GM12878 (cell line): ENCODE data around the gene GNPTG. TPM values are rescaled to one million over a fixed set of nuclear protein-coding genes. Genes with fewer than 3 reads are reported as not detected.

Source experiments
- ATF7 ChIP-seq: fragments of 450-650 bp; IDR thresholded peaks from 2 replicates; pipeline ENCODE4 v1.6.1; 2016; ENCODE audit warnings: low read depth, mild to moderate bottlenecking
- BHLHE40 ChIP-seq, 2 experiments: fragments of 450-650 bp in 1 of 2; IDR thresholded peaks; 2 replicates each; pipeline ENCODE4 v1.6.1; 2011 to 2017; ENCODE audit warnings: low read depth in 2 of 2, borderline replicate concordance in 1 of 2, improper control_type of control experiment in 1 of 2, low read length in 1 of 2, mild to moderate bottlenecking in 1 of 2
- CHD4 ChIP-seq: fragments of 200-600 bp; sonication (generic); IDR thresholded peaks from 2 replicates; pipeline ENCODE4 v1.6.1; 2016; ENCODE audit warnings: mild to moderate bottlenecking
- CTCF ChIP-seq, 3 experiments: IDR thresholded peaks in 2 of 3; conservative IDR thresholded peaks in 1 of 3; 2 replicates each; pipeline ENCODE4 v1.5.1; 2011; ENCODE audit warnings: low read depth in 3 of 3, low read length in 3 of 3, mild to moderate bottlenecking in 3 of 3, control low read depth in 2 of 3, moderate library complexity in 2 of 3, inconsistent platforms in 1 of 3, mixed read lengths in 1 of 3; ENCODE audit not compliant: control insufficient read depth in 2 of 3, insufficient read depth in 1 of 3; ENCODE audit errors: extremely low read depth in 1 of 3
- ELK1 ChIP-seq: IDR thresholded peaks from 2 replicates; pipeline ENCODE4 v1.6.1; 2012; ENCODE audit warnings: low read depth, low read length, improper control_type of control experiment
- FOS ChIP-seq: IDR thresholded peaks from 3 replicates; pipeline ENCODE4 v1.6.1; 2011; ENCODE audit warnings: borderline replicate concordance; ENCODE audit not compliant: insufficient read length; ENCODE audit errors: extremely low read depth
- GABPA ChIP-seq: IDR thresholded peaks from 2 replicates; pipeline ENCODE4 v1.6.1; 2014; ENCODE audit warnings: antibody characterized with exemption, low read depth, mild to moderate bottlenecking, inconsistent platforms
- HDAC2 ChIP-seq: fragments of 200-600 bp; sonication (generic); IDR thresholded peaks from 2 replicates; pipeline ENCODE4 v1.6.1; 2017
- IKZF2 ChIP-seq, 2 experiments: fragments of 450-650 bp; IDR thresholded peaks; 2 replicates each; pipeline ENCODE4 v1.6.1; 2017; ENCODE audit warnings: mild to moderate bottlenecking in 2 of 2, moderate library complexity in 2 of 2
- NR2C1 ChIP-seq: fragments of 450-650 bp; IDR thresholded peaks from 2 replicates; pipeline ENCODE4 v1.6.1; 2017; ENCODE audit warnings: antibody characterized with exemption, mild to moderate bottlenecking, moderate library complexity
- SIN3A ChIP-seq: IDR thresholded peaks from 2 replicates; pipeline ENCODE4 v1.6.1; 2012; ENCODE audit warnings: low read depth, low read length, improper control_type of control experiment
- SMAD1 ChIP-seq: fragments of 450-650 bp; IDR thresholded peaks from 2 replicates; pipeline ENCODE4 v1.6.1; 2018; ENCODE audit warnings: mild to moderate bottlenecking, low read depth; ENCODE audit not compliant: partially characterized antibody
- SP1 ChIP-seq: IDR thresholded peaks from one replicate; pipeline ENCODE4 v1.6.1; 2011; ENCODE audit warnings: low read depth, low read length
- SUPT20H ChIP-seq: IDR thresholded peaks from 2 replicates; pipeline ENCODE4 v1.6.1; 2011; ENCODE audit warnings: low read depth, mild to moderate bottlenecking, low read length, moderate library complexity, borderline replicate concordance; ENCODE audit not compliant: control insufficient read depth
- TCF3 ChIP-seq: IDR thresholded peaks from 2 replicates; pipeline ENCODE4 v1.6.1; 2012; ENCODE audit warnings: low read depth, mild to moderate bottlenecking, low read length, borderline replicate concordance; ENCODE audit not compliant: insufficient read depth
- ZNF207 ChIP-seq: fragments of 450-650 bp; IDR thresholded peaks from 2 replicates; pipeline ENCODE4 v1.6.1; 2014; ENCODE audit warnings: antibody characterized with exemption, mild to moderate bottlenecking, borderline replicate concordance
- ZNF592 ChIP-seq: fragments of 450-650 bp; IDR thresholded peaks from 2 replicates; pipeline ENCODE4 v1.6.1; 2017; ENCODE audit warnings: mild to moderate bottlenecking, moderate library complexity
- polyA plus RNA-seq, 11 experiments: library from polyadenylated mRNA; depleted of rRNA in 4 of 11; unstranded in 6 of 11; stranded (reverse) in 5 of 11; fragments of >200 nt; fragmentation: Nextera tagmentation in 4 of 11; fragmentation: Illumina TruSeq in 1 of 11; extraction: Ambion mirVana in 4 of 11; extraction: Trizol in 1 of 11; gene quantifications; 1 replicate in 1 of 11; 2 replicates in 10 of 11; pipeline versions ENCODE4 v1.2.1 to v1.2.3, GENCODE V29; 2011 to 2016; ENCODE audit warnings: inconsistent platforms in 2 of 11, missing spikeins in 2 of 11, low read depth in 1 of 11
- total RNA-seq, 4 experiments: library from RNA; depleted of rRNA in 3 of 4; stranded (reverse); fragments of >200 nt in 3 of 4; fragmentation: Illumina TruSeq in 1 of 4; extraction: Trizol in 1 of 4; gene quantifications; 2 replicates each; pipeline versions ENCODE4 v1.2.1 to v1.2.3, GENCODE V29; 2013 to 2021
- TF ChIP-seq, protein P1 (sequence below): fragments of 450-650 bp; IDR thresholded peaks from 2 replicates; pipeline ENCODE4 v1.6.1; 2016; ENCODE audit warnings: mild to moderate bottlenecking

Gene GNPTG
- total and polyA plus RNA-seq, 10 of the 15 experiments (the other 5 are each of a cell fraction or from before 2014, with no cell fraction given), result 0.80 to 32.6 (median 20.9) TPM

GRCh38 chr16:1309888-1310831 is 41.6 kb upstream of the GNPTG start (continued):
- TF ChIP-seq ZNF592, result no peak
- TF ChIP-seq IKZF2 (IDR thresholded peaks at IDR 0.05), result no peak
- TF ChIP-seq, protein P1, sequence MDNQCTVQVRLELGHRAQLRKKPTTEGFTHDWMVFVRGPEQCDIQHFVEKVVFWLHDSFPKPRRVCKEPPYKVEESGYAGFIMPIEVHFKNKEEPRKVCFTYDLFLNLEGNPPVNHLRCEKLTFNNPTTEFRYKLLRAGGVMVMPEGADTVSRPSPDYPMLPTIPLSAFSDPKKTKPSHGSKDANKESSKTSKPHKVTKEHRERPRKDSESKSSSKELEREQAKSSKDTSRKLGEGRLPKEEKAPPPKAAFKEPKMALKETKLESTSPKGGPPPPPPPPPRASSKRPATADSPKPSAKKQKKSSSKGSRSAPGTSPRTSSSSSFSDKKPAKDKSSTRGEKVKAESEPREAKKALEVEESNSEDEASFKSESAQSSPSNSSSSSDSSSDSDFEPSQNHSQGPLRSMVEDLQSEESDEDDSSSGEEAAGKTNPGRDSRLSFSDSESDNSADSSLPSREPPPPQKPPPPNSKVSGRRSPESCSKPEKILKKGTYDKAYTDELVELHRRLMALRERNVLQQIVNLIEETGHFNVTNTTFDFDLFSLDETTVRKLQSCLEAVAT, result peak; percentile 58; the same call in 1 of the 2 replicates
- TF ChIP-seq ZNF207, result no peak
- TF ChIP-seq ATF7, result peak; percentile 33; the same call in 1 of the 2 replicates
- no peak for TF ChIP-seq FOS
- no peak for TF ChIP-seq SUPT20H
- no peak for TF ChIP-seq ELK1
- no peak for TF ChIP-seq SP1
- no peak for TF ChIP-seq CHD4
- TF ChIP-seq BHLHE40 (IDR thresholded peaks at IDR 0.05; ENCODE audit: borderline replicate concordance in 1 of 2, low read depth in 2 of 2, low read length in 1 of 2), result 0 out of 4 replicates have a peak, but pooled peaks of 1 of the 2 experiments have one; percentile 10
- TF ChIP-seq SMAD1, result peak; percentile 30
- TF ChIP-seq SIN3A, result no peak
- no peak for TF ChIP-seq TCF3
- no peak for TF ChIP-seq HDAC2
- no peak for TF ChIP-seq GABPA
- no peak for TF ChIP-seq CTCF (IDR thresholded peaks at IDR 0.05 in 2 of 3, conservative IDR thresholded peaks at IDR 0.05 in 1 of 3; ENCODE audit: control insufficient read depth in 2 of 3, extremely low read depth in 1 of 3, insufficient read depth in 1 of 3, low read depth in 3 of 3, low read length in 3 of 3)
- TF ChIP-seq NR2C1, result peak; percentile 58
